ENCODE measurements around the gene FETUB. TPM values are rescaled to one million over a fixed set of nuclear protein-coding genes. Genes with fewer than 3 reads are reported as not detected.
A peak's percentile ranks its signal among the peaks of the same experiment; 100 is the strongest.

FETUB gene
- total RNA-seq, 4 donors from 2014 or later: not detected

DNA sequence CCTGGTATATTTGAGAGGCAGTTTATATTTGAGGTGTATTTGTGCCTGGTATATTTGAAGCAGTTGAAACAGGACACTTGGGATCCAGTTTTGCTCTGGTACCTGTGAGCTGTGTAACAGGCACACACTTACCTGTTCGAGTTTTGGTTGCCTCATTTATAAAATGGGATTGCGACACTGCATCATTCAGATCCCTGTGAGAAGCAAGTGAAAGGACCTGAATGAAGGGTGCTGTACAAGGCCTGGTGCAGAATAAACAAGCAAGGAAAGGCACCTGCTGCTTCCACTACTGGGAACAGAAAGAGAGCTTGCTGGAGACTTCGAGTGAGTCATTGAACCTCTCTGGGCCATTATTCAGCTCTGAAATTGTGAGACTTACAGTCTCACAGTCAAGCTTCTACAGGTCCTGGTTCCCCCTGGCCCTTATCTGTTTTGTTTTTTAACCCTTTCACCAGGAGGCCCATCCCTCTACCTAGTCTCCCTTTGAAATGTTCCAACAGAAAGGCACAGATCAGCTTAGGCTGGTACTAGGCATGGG is 11.5 kb downstream of the FETUB start:
- Histone ChIP-seq H3K4me1 (peaks cover 0 to 7% (median 0%) of the 10 kb centered on the region in 4 donors), H3K9me3 (no peaks in the 10 kb centered on the region), H3K4me3 (no peak overlapping the region), H3K27me3 (no peaks in the 10 kb centered on the region), H3K36me3 (no peaks in the 10 kb centered on the region), H3K27ac (peak overlapping the region in 2 of 4 donors; percentile 44 to 73)
- TF ChIP-seq, protein P1, sequence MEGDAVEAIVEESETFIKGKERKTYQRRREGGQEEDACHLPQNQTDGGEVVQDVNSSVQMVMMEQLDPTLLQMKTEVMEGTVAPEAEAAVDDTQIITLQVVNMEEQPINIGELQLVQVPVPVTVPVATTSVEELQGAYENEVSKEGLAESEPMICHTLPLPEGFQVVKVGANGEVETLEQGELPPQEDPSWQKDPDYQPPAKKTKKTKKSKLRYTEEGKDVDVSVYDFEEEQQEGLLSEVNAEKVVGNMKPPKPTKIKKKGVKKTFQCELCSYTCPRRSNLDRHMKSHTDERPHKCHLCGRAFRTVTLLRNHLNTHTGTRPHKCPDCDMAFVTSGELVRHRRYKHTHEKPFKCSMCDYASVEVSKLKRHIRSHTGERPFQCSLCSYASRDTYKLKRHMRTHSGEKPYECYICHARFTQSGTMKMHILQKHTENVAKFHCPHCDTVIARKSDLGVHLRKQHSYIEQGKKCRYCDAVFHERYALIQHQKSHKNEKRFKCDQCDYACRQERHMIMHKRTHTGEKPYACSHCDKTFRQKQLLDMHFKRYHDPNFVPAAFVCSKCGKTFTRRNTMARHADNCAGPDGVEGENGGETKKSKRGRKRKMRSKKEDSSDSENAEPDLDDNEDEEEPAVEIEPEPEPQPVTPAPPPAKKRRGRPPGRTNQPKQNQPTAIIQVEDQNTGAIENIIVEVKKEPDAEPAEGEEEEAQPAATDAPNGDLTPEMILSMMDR (IDR thresholded peaks at IDR 0.05): no peak
- TF ChIP-seq POLR2A (IDR thresholded peaks at IDR 0.05): no peak
- DNase-seq: no peak

- peaks cover 0 to 7% (median 0%) of the 10 kb centered on the region in 4 donors for H3K4me1 ChIP-seq
- peak overlapping the region in 2 of 4 donors; percentile 44 to 73 for H3K27ac ChIP-seq
- H3K9me3 ChIP-seq: no peaks in the 10 kb centered on the region
- H3K4me3 ChIP-seq: no peak overlapping the region
- H3K27me3 ChIP-seq: no peaks in the 10 kb centered on the region
- peak in 2 of 3 donors; percentile 76 to 85 for DNase-seq
- TF ChIP-seq POLR2A (IDR thresholded peaks at IDR 0.05): no peak
- TF ChIP-seq, protein P1 (IDR thresholded peaks at IDR 0.05): no peak
- no peaks in the 10 kb centered on the region for H3K36me3 ChIP-seq
Measured at GRCh38 chr3:186653080-186653707, 13.0 kb downstream of the FETUB start.

DNA sequence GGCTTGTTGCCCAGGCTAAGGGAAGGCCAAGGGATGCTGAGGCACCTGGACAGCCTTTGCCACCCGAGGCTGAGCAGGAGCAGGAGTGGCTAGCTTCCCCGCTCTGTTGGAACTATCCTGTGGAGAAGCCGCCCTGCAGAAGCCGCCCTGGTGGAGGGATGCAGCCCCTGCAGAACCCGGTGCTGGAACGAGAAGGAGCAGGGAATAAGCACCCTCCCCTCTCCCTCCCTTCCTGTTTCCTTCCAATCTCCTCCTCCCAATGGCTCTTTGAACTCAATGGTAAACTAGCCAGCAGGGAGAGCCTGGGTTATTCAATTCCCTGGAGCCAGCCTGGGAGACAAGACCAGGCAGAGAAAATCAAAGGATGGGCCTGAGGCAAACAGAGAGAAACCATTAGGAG is 13.8 kb downstream of the FETUB start:
- H3K9me3 ChIP-seq: no peaks in the 10 kb centered on the region
- H3K27ac ChIP-seq: peak overlapping the region in 2 of 4 donors; percentile 15 to 73
- TF ChIP-seq POLR2A (IDR thresholded peaks at IDR 0.05): no peak
- TF ChIP-seq, protein P1 (IDR thresholded peaks at IDR 0.05): no peak
- H3K4me1 ChIP-seq: peaks cover 0 to 7% (median 0%) of the 10 kb centered on the region in 4 donors
- H3K27me3 ChIP-seq: no peaks in the 10 kb centered on the region
- no peaks in the 10 kb centered on the region for H3K36me3 ChIP-seq
- H3K4me3 ChIP-seq: no peak overlapping the region
- DNase-seq: no peak

DNA sequence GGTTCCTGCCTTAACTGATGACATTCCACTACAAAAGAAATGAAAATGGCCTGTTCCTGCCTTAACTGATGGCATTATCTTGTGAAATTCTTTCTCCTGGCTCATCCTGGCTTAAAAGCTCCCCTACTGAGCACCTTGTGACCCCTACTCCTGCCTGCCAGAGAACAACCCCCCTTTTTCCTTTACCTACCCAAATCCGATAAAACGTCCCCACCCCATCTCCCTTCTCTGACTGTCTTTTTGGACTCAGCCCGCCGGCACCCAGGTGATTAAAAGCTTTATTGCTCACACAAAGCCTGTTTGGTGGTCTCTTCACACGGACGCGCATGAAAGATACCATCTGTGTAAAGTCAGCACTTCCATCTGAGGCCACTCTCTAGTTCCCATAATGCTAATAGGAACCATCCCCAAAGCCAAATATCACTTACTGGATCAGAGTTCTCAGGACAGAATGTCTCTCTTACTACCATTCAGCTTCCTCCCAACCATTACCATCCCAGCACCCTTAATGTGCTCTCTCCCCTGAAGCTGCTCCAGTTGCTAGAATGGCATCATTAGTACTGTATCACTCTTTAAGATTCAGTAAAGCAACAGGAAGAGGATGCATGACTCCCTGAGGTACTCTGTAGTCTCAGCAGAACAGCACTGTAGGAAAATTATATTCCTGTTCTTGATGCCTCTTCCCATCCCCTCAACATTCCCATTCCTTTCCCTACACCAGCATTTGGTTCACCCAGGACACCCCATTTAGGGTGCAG is 23.3 kb downstream of the FETUB start:
- no peak overlapping the region for H3K27ac ChIP-seq

GRCh38 chr3:186664119-186664495 is 23.9 kb downstream of the FETUB start:
- Histone ChIP-seq H3K4me1 (no peaks in the 10 kb centered on the region), H3K9me3 (no peaks in the 10 kb centered on the region), H3K36me3 (no peaks in the 10 kb centered on the region), H3K27ac (no peak overlapping the region), H3K4me3 (no peak overlapping the region), H3K27me3 (no peaks in the 10 kb centered on the region)
- TF ChIP-seq, protein P1 (IDR thresholded peaks at IDR 0.05): no peak
- no peak for TF ChIP-seq POLR2A (IDR thresholded peaks at IDR 0.05)
- DNase-seq: no peak

More for the DNA sequence above, 23.3 kb downstream of the FETUB start:
- Histone ChIP-seq H3K36me3 (no peaks in the 10 kb centered on the region), H3K4me1 (no peaks in the 10 kb centered on the region), H3K4me3 (no peak overlapping the region), H3K27me3 (no peaks in the 10 kb centered on the region), H3K9me3 (no peaks in the 10 kb centered on the region)
- no peak for DNase-seq
- TF ChIP-seq, protein P1 (IDR thresholded peaks at IDR 0.05): no peak
- TF ChIP-seq POLR2A (IDR thresholded peaks at IDR 0.05): no peak

All from Peyer's patch (tissue), 4 donors.